Gastrocnemius medialis (tissue), 4 donors: ENCODE measurements around the gene DPP3.

ENCODE experiments used
- POLR2A ChIP-seq, 2 donors: fragments of 450-650 bp; IDR thresholded peaks; one replicate each; pipeline ENCODE4 v1.6.1; 2017; ENCODE audit warnings: antibody characterized with exemption in 2 of 2, mild to moderate bottlenecking in 2 of 2, moderate library complexity in 2 of 2
- TF ChIP-seq, protein P1 (sequence below), 5 experiments: fragments of 450-650 bp in 3 of 5; fragments of 200-600 bp in 2 of 5; sonication (generic) in 2 of 5; IDR thresholded peaks in 4 of 5; conservative IDR thresholded peaks in 1 of 5; 1 replicate in 4 of 5; 2 replicates in 1 of 5; pipeline ENCODE4 v1.5.1; 2016 to 2019; ENCODE audit warnings: antibody characterized with exemption in 5 of 5, mild to moderate bottlenecking in 3 of 5, moderate library complexity in 3 of 5

GRCh38 chr11:66543263-66544107 lies 63.3 kb downstream of the DPP3 start:
- TF ChIP-seq POLR2A (IDR thresholded peaks at IDR 0.05) = no peak
- TF ChIP-seq, protein P1, sequence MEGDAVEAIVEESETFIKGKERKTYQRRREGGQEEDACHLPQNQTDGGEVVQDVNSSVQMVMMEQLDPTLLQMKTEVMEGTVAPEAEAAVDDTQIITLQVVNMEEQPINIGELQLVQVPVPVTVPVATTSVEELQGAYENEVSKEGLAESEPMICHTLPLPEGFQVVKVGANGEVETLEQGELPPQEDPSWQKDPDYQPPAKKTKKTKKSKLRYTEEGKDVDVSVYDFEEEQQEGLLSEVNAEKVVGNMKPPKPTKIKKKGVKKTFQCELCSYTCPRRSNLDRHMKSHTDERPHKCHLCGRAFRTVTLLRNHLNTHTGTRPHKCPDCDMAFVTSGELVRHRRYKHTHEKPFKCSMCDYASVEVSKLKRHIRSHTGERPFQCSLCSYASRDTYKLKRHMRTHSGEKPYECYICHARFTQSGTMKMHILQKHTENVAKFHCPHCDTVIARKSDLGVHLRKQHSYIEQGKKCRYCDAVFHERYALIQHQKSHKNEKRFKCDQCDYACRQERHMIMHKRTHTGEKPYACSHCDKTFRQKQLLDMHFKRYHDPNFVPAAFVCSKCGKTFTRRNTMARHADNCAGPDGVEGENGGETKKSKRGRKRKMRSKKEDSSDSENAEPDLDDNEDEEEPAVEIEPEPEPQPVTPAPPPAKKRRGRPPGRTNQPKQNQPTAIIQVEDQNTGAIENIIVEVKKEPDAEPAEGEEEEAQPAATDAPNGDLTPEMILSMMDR (IDR thresholded peaks at IDR 0.05 in 4 of 5, conservative IDR thresholded peaks at IDR 0.05 in 1 of 5) = peak in 1 of 5 experiments; percentile 20
